Left lung (tissue), 10 donors: ENCODE measurements around the gene CDH11. TPM values are rescaled to one million over a fixed set of nuclear protein-coding genes. Genes with fewer than 3 reads are reported as not detected.

Experiments used
- ATAC-seq: fragments of 200-7000 bp; cut with Tn5 transposase; one replicate; pipeline ENCODE4 v1.9.1; 2020; ENCODE audit warnings: moderate library complexity
- DNase-seq, 4 donors: peaks; one replicate each; pipeline ENCODE4 v3.0.0-alpha.2; 2013 to 2020
- H3K27ac ChIP-seq, 2 donors: fragments of 200-600 bp; sonication (generic) in 1 of 2; one replicate each; pipeline versions ENCODE4 v1.5.0 to v1.8.0; 2020 to 2021
- H3K27me3 ChIP-seq, 2 donors: fragments of 200-600 bp; sonication (generic) in 1 of 2; one replicate each; pipeline versions ENCODE4 v1.5.0 to v1.8.0; 2020 to 2021
- H3K36me3 ChIP-seq, 2 donors: fragments of 200-600 bp; sonication (generic) in 1 of 2; one replicate each; pipeline versions ENCODE4 v1.5.0 to v1.8.0; 2020 to 2021
- H3K4me1 ChIP-seq, 2 donors: fragments of 200-600 bp; one replicate each; pipeline ENCODE4 v1.8.0; 2021
- H3K4me3 ChIP-seq, 2 donors: fragments of 200-600 bp; sonication (generic) in 1 of 2; one replicate each; pipeline versions ENCODE4 v1.5.0 to v1.8.0; 2020 to 2021; ENCODE audit warnings: mild to moderate bottlenecking in 1 of 2
- H3K9me3 ChIP-seq, 2 donors: fragments of 200-600 bp; sonication (generic) in 1 of 2; one replicate each; pipeline versions ENCODE4 v1.5.0 to v1.8.0; 2020 to 2021
- CTCF ChIP-seq, 2 donors: fragments of 200-600 bp; sonication (generic) in 1 of 2; IDR thresholded peaks; one replicate each; pipeline versions ENCODE4 v1.5.0 to v1.8.0; 2021; ENCODE audit warnings: antibody characterized with exemption in 2 of 2
- intact Hi-C, 2 donors: fragments of 100-400 bp; cut with DNase I; formaldehyde crosslinking; loops; one replicate each; pipeline versions ENCODE4 v1.11.2 to v1.14.2; 2022
- polyA plus RNA-seq, 6 donors: library from polyadenylated mRNA; unstranded; fragments of 120-200 nt; gene quantifications; one replicate each; pipeline ENCODE4 v1.2.1, GENCODE V29; 2013; ENCODE audit not compliant: insufficient read length in 6 of 6
- total RNA-seq, 2 donors: library from RNA; stranded (reverse); fragmentation: NEBNext Ultra II Directional; extraction: Animal tissue kit (Norgen Biotek cat#: 25700); gene quantifications; one replicate each; pipeline ENCODE4 v1.2.1, GENCODE V29; 2021
- donor health status: DM: no; HTN: yes; CAD: no.
- donor health status: DM: no; HTN: no; CAD: no.

CDH11 gene
- total and polyA plus RNA-seq, 8 donors = 161 to 350 (median 311) TPM

DNA sequence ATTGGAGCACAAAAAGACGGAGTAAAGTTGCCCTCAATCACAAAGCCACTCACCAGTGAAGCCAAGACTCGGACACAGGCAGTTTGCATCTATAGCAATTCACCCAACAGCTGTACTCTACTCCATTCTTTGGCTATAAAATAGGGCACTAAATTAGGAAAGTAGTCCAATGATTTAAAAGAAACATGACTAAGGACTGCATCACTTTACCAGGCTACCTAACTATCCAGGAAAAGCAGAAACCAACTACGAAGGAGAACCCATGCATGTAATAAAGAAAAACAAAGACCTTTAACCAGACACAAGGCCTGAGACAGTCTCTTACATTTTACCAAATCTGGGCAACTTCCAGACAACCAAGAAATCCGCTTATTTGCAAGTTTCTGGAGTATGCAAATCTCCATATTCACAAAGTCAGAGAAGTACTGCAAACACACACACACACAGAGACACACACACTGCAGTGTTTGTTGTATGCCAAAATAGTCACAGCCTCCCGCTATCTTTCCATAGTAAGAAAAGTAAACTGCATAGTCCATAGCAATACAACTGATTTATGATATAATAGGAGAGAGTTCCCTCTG, 59.8 kb downstream of the CDH11 start:
- no peak overlapping the region for H3K4me3 ChIP-seq
- no peak for ATAC-seq
- no peak overlapping the region for H3K27ac ChIP-seq
- H3K27me3 ChIP-seq = no peaks in the 10 kb centered on the region
- no peaks in the 10 kb centered on the region for H3K4me1 ChIP-seq
- intact Hi-C loops = no loop called here
- no peak for TF ChIP-seq CTCF (IDR thresholded peaks at IDR 0.05)
- H3K36me3 ChIP-seq = no peaks in the 10 kb centered on the region
- DNase-seq = no peak
- no peaks in the 10 kb centered on the region for H3K9me3 ChIP-seq

- no peaks in the 10 kb centered on the region for H3K27me3 ChIP-seq
- H3K4me3 ChIP-seq = no peak overlapping the region
- no peak for TF ChIP-seq CTCF (IDR thresholded peaks at IDR 0.05)
- DNase-seq (no peak), ATAC-seq (no peak)
- intact Hi-C loops = no loop called here
- no peaks in the 10 kb centered on the region for H3K36me3 ChIP-seq
- H3K27ac ChIP-seq = no peak overlapping the region
- no peaks in the 10 kb centered on the region for H3K9me3 ChIP-seq
- no peaks in the 10 kb centered on the region for H3K4me1 ChIP-seq
Observed at GRCh38 chr16:65061263-65061662, 60.6 kb downstream of the CDH11 start.

DNA sequence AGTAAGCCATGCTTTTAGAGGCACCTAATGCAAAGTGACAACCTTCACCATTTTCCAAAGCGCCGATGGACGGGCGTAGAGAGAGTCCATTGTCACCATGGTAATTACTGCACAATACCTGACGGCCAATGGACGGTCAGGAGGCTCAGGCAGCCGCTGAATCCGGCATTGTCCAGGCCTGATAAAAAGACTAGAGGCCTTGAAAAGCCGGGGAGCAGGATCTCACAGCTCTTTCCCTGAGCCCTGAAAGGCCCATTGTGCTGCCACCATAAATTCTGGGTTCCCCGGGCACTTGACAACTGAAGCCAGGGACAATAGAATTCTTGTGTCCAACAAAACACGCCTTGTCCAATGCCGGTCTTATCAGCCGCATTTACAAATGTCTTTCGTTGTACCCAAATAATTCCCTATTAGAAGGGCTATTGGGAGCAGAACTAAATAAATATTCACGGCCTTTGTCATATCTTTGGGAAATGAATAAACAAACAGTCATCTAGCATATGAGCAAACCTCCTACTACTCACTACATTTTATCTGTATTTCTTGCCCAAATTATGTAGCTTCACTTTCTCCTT, 62.4 kb downstream of the CDH11 start:
- Histone ChIP-seq H3K36me3 (no peaks in the 10 kb centered on the region), H3K27me3 (no peaks in the 10 kb centered on the region), H3K9me3 (no peaks in the 10 kb centered on the region), H3K27ac (no peak overlapping the region), H3K4me1 (no peaks in the 10 kb centered on the region), H3K4me3 (no peak overlapping the region)
- intact Hi-C loops = no loop called here
- DNase-seq = no peak
- no peak for ATAC-seq
- no peak for TF ChIP-seq CTCF (IDR thresholded peaks at IDR 0.05)

DNA sequence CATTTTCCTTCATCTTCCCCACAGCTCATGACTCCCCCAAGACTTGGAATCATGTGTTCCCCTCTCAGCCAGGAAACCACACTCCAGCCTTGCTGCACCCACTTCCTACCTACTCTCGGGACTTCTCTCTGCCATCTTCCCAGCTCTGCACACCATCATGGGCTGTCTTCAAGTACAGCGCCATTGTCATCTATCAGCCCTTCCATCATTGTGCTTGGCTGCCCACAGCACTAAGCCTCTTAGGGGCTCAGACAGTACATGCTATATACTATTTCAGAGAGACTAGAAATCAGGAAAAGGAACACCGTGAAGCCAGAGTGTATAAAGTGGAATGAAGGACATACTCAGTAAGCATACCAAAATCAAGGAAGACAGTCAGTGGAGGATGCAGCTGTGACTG, 64.7 kb downstream of the CDH11 start:
- Histone ChIP-seq H3K27me3 (no peaks in the 10 kb centered on the region), H3K4me1 (no peaks in the 10 kb centered on the region), H3K36me3 (no peaks in the 10 kb centered on the region), H3K4me3 (no peak overlapping the region), H3K27ac (no peak overlapping the region), H3K9me3 (no peaks in the 10 kb centered on the region)
- intact Hi-C loops = no loop called here
- ATAC-seq (no peak), DNase-seq (no peak)
- no peak for TF ChIP-seq CTCF (IDR thresholded peaks at IDR 0.05)

DNA sequence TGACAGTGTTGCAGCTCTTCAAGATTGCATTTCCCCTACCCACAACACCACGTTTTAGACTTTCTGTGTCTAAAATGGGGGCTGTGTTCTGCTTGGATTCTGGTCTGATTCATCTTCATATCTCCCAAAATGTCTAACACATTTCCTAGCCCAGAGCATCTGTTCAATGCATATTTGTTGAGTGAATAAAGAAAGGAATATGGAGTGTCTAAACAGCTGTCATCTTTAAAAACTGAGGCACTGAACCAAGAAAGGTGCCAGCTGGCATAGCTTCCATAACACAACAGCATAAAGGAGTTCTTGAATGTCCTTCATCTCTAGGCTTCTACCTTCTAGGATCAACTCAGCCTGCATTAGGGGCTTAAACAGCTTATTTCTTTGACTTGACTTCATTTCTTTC, 67.4 kb downstream of the CDH11 start:
- TF ChIP-seq CTCF (IDR thresholded peaks at IDR 0.05) = no peak
- Histone ChIP-seq H3K27me3 (no peaks in the 10 kb centered on the region), H3K9me3 (no peaks in the 10 kb centered on the region), H3K4me3 (no peak overlapping the region), H3K27ac (no peak overlapping the region), H3K36me3 (no peaks in the 10 kb centered on the region), H3K4me1 (no peaks in the 10 kb centered on the region)
- DNase-seq (no peak), ATAC-seq (no peak)
- intact Hi-C loops = no loop called here
